GM21786 (cell line): ENCODE results near the gene TENM4.

Experiments used
- ATAC-seq: cut with Tn5 transposase; IDR thresholded peaks from one replicate; pipeline ENCODE4 v1.9.1; 2021; ENCODE audit not compliant: unreplicated experiment

The TENM4 gene

GRCh38 chr11:79067352-79067679 is 373.5 kb downstream of the TENM4 start:
- ATAC-seq = no peak

- ATAC-seq = no peak
Measured at GRCh38 chr11:79066456-79067351, 374.1 kb downstream of the TENM4 start.

- ATAC-seq = no peak
Measured at GRCh38 chr11:79062814-79063762, 377.7 kb downstream of the TENM4 start.

- ATAC-seq = no peak
Measured at GRCh38 chr11:79060081-79060953, 380.5 kb downstream of the TENM4 start.

GRCh38 chr11:79059141-79059540 is 381.7 kb downstream of the TENM4 start:
- no peak for ATAC-seq

GRCh38 chr11:79055856-79056631 is 384.8 kb downstream of the TENM4 start:
- ATAC-seq = no peak

- ATAC-seq = no peak
Measured at GRCh38 chr11:79054636-79055035, 386.2 kb downstream of the TENM4 start.

GRCh38 chr11:79052544-79052943 is 388.3 kb downstream of the TENM4 start:
- ATAC-seq = no peak

GRCh38 chr11:79050786-79051185 is 390.0 kb downstream of the TENM4 start:
- no peak for ATAC-seq

GRCh38 chr11:79049741-79050179 is 391.1 kb downstream of the TENM4 start:
- ATAC-seq = no peak

- ATAC-seq = no peak
Measured at GRCh38 chr11:79047980-79048379, 392.9 kb downstream of the TENM4 start.

GRCh38 chr11:79047321-79047720 is 393.5 kb downstream of the TENM4 start:
- no peak for ATAC-seq

- no peak for ATAC-seq
Measured at GRCh38 chr11:79046366-79046765, 394.5 kb downstream of the TENM4 start.

- no peak for ATAC-seq
Measured at GRCh38 chr11:79045800-79046304, 395.0 kb downstream of the TENM4 start.

GRCh38 chr11:79045018-79045799 is 395.6 kb downstream of the TENM4 start:
- no peak for ATAC-seq

- no peak for ATAC-seq
Measured at GRCh38 chr11:79044201-79044600, 396.6 kb downstream of the TENM4 start.

- ATAC-seq = no peak
Measured at GRCh38 chr11:79043726-79044125, 397.1 kb downstream of the TENM4 start.

GRCh38 chr11:79042824-79043223 is 398.0 kb downstream of the TENM4 start:
- ATAC-seq = no peak

- no peak for ATAC-seq
Measured at GRCh38 chr11:79040348-79040747, 400.5 kb downstream of the TENM4 start.
